Ishikawa (cell line): ENCODE measurements around the gene ORM2.

Experiments used
- CREB1 ChIP-seq: IDR thresholded peaks from 2 replicates; pipeline ENCODE4 v1.6.1; 2012; ENCODE audit warnings: low read depth
- REST ChIP-seq: IDR thresholded peaks from 2 replicates; pipeline ENCODE4 v1.6.1; 2012; ENCODE audit warnings: low read depth, mild to moderate bottlenecking
- TCF12 ChIP-seq: IDR thresholded peaks from 2 replicates; pipeline ENCODE4 v1.6.1; 2012; ENCODE audit warnings: low read depth
- TEAD4 ChIP-seq: IDR thresholded peaks from 2 replicates; pipeline ENCODE4 v1.6.1; 2012

GRCh38 chr9:114344692-114345091 is 15.0 kb downstream of the ORM2 start:
- TF ChIP-seq CREB1 (no peak), REST (no peak), TCF12 (no peak), TEAD4 (peak; percentile 45)
